Kidney tubule cell (primary cell): Measurements from ENCODE around the gene FSD1L.
"Not testable (repeated sequence)": the region's sequence is repeated elsewhere in the genome, so short reads cannot be mapped to it uniquely, and the experiment has no call there.

ENCODE experiments used
- DNase-seq: peaks from one replicate; pipeline ENCODE4 v3.0.0-alpha.2; 2018; ENCODE audit warnings: low spot score

FSD1L gene

DNA sequence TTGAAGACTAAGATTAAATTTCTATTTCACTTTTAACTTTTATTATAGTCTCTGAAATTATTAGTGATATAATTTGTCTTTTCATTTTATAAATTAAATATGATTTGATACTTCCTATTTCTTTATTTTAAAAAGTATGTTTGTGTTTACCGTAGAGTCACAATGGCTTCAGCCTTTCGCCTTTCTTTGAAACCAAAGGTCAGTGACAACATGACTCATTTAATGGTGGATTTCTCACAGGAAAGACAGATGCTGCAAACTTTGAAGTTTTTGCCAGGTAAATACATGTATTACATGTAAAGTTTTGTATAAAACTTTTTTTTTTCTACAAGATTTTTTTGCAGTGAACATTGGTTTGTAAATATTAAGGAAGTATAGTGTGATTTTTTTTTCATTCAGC lies 36.4 kb downstream of the FSD1L start:
- DNase-seq, result no peak

DNA sequence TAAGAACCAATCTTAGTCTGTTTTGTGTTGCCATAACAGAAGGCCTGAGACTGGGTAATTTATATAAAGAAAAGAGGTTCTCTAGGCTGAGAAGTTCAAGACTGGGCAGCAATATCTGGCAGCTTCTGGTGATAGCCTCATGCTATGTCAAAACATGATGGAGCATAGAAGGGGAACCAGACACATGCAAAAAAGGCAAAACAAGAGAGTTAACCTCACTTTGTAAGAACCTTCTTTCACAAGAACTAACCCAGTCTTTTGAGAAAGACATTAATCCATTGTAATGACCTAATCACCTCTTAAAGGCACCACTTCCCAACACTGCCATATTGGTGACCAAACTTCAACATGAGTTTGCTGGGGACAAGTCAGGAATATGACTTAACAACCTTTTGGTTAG lies 37.3 kb downstream of the FSD1L start:
- no peak for DNase-seq

DNA sequence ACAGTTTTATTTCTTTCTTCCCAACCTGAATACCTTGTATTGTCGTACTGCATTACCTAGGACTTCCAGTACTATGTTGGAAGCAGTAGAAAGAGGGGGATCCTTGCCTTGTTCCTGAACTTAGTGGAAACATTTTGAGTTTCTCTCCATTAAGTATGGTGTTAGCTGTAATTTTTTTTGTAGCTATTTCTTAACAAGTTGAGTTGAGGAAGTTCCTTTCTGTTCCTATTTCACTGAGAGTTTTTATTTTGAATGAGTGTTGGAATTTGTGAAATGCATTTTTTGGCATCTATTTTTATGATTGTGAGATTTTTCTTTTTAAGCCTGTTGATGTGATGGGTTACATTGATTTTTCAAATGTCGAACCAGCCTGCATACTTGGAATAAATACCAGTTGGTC lies 49.0 kb downstream of the FSD1L start:
- DNase-seq, result no peak

DNA sequence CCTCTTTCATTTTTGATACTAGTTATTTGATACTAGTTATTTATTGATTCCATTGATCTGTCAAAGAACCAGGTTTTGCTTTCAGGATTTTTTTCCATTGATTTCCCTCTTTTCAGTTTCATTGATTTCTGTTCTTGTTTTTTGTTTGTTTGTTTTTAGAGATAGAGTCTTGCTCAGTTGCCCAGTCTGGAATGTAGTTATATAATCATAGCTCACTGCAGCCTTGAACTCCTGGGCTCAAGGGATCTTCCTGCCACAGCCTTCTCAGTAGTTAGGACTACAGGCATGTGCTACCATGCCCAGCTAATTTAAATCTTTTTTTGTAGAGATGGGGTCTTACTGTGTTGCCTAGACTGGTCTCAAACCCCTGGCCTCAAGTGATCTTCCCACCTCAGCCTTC lies 49.9 kb downstream of the FSD1L start:
- no peak for DNase-seq

DNA sequence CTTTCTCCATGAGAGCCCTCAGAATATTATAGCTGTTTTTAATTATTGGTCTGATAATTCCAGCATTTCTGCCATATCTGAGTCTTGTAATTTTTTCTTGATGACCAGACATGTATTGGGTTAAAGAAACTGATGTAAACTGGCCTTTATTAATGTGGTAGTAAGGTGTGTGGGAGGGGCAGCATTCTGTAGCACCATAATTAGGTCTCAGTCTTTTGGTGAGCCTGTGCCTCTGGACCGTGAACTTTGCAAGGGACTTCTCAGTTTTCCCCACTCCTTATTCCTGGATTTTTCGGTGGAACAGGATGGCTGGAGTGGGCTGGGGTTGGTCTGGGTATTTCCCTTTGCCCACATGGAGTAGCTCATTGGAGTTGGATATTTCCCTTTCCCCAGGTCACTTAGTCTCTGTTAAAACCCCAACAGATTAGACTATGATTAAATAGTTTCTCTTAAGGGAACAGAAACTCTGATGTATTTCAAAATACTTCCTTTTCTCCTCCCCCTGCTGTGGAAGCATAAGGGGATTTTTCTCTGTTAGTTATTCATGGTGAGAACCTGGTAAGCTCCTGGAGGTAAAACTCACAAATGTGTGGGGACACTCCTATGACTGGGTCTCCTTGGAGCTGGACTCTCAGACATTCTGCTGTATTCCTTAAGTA lies 52.4 kb downstream of the FSD1L start:
- DNase-seq, result peak; percentile 90

DNA sequence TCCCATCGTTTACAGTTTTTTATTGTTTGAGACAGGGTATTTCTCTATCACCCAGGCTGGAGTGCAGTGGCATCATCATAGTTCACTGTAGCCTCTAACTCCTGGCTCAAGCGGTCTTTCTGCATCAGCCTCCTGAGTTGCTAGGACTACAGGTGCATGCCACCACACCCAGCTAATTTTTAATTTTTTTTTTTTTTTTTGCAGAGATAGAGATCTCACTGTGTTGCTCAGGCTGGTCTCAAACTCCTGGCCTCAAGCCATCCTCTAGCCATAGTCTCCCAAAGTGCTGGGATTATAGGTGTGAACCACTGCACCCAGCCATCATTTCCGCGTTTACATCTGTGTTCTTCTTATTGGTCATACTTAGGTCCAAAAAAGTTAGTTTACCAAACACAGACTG lies 53.6 kb downstream of the FSD1L start:
- no peak for DNase-seq

DNA sequence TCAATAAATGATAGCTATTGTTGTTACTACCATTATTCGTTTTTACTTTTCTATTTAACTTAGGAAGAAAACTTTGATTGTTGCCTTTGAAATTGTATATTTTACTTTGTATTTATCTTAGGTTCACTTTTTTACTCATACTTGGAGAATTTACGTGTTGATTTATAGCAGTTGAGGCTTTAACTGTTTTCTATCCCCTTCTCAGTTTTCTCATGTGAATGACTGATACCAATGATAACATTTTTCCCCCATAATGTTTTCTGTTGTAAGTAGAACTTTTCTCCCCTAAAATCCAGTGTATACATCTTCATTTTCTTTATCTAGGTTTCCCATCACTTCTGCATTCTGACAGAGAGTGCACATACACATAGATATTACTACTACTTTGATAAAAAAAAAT lies 54.4 kb downstream of the FSD1L start:
- DNase-seq, result no peak

DNA sequence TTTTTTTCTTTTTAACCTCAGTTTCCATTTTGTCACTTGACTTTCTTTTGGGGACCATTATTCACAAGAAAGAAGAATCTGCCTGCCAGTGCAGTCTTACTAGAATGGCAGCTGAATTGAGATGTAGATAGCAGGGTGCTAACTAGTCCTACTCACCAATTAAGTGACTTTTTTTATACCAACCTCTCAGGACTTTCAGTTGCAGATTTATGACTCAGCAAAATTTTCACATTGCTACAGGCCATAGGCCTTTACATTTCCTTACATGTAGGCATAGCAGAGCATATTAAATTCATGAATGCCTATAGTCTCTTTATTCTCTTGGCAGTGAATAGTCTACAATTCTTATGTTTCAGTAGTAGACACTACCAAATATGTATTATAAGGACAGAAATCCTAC lies 56.0 kb downstream of the FSD1L start:
- no peak for DNase-seq

DNA sequence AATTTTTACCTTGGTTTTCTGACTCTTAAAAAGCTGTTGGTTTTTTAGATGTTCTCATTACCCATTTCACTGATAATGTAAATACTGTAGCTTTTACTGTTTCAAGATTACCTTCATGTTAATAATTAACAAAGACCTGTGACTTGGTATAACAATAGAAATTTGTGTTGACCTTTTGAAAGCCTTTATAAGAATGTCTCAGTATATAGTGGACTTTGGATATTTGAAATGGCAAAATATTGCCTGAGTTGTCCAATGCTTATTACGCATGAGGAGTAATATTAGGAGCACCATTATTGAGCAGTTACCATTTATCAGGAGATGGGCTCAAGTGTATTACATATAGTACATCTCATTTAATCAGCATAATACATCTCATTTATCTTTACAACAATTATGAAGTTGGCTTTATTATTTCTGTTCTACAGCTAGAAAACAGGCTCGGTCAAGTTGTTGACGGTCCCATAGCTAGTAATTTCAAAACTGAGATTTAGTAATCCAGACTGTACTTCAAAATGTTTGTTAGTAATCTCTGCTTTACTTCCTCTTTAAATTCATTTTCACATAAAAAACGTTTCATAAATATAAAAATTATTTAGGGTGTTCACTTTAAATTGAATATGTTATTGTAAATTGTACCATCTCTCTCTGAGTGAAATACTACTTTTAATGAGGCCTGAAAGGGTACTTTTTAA lies 59.4 kb downstream of the FSD1L start:
- no peak for DNase-seq

DNA sequence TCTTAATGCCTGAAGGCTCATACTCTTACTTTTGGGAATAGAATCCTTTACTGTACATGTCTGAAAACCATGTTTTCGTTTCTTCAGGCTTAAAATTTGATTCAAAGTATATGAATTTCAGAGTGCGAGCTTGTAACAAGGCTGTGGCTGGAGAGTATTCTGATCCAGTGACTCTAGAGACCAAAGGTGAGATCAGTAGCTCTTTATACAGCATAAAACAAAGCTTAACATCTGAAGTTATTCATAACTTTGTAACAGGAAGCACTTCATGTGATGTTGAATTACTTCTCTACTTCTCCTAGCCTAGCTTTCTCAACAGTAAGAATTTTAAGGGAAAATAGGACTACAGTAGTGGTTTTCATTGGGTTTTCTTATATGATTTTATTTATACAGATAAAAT lies 60.7 kb downstream of the FSD1L start:
- no peak for DNase-seq

DNA sequence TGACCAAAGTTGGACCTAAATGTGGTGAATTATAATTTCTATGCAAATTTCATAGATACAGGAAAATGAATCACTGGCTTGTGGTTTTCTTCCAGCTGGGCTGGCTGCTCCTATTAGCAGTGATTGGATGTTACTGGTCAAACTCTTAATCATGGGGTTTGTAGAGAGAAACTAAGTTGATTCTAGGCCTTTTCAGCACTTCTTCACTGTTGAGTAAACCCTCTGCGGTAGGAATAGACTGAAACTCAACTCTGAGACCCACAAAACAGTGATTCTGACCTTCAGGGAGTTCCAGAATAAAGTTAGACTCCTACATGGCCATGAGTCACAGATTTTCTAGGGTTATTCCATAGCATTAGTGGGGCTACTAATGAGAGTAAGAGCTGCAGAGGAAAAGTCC lies 62.2 kb downstream of the FSD1L start:
- DNase-seq, result peak; percentile 71

DNA sequence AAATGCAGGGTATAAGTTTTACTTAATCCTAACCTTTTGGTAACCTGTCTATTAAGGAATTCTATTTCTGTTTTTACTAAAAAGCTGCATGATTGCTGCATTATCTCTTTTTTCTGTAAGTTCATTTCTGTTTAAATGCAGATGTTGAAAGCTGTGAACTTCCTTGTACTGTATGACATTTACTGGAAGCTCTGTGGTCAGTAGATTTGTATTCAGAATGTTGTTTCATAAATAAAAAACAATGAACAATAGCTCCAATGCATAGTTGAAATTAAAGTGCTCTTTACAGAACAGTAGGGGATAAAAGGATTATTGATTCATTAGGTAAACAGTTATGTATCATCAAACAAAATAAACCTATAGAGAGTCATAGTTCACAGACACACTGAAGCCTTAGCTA lies 63.6 kb downstream of the FSD1L start:
- DNase-seq, result no peak

DNA sequence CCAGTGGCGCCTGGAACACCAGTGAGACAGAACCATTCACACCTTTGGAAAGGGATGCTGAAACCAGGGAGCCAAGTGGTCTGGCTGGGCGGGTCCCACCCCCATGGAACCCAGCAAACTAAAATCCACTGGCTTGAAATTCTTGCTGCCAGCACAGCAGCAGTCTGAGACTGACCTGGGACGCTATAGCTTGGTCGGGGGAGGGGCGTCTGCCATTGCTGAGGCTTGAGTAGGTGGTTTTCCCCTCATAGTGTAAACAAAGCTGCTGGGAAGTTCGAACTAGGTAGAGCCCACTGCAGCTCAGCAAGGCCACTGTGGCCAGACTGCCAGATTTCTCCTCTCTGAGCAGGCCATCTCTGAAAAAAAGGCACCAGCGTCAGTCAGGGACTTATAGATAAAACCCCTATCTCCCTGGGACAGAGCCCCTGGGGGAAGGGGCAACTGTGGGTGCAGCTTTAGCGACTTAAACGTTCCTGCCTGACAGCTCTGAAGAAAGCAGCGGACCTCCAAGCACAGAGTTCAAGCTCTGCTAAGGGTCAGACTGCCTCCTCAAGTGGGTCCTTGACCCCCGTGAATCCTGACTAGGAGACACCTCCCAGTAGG lies 68.1 kb downstream of the FSD1L start:
- no peak for DNase-seq

DNA sequence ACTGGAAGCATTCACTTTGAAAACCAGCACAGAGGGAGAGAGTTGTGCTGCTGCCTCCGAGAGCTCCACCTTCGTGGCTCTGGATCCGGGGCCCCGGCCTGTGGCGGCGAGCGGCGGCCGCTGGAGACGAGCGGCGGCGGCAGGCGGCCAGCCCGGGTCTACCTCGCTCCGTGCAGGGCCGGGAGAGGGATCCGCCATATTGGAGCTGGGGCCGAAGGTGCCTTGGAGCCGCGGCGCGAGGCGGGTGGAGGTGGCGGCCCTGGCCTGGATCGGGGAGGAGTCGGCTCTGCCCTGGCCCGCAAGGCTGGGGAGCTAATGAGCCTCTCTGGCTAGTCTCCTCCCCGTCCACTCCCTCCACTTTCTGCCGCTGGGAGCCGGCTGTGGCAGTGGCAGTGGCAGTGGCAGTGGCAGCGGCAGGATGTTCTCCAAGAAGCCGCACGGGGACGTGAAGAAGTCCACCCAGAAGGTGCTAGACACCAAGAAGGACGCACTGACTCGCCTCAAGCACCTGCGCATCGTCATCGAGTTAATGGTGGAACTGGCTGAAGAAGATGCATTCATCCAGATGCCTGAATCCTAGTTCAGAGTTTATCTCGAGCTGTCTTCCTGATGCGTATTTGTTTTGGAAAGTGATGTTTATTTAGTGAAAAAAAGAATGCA lies 72.0 kb downstream of the FSD1L start:
- DNase-seq, result peak; percentile 19

DNA sequence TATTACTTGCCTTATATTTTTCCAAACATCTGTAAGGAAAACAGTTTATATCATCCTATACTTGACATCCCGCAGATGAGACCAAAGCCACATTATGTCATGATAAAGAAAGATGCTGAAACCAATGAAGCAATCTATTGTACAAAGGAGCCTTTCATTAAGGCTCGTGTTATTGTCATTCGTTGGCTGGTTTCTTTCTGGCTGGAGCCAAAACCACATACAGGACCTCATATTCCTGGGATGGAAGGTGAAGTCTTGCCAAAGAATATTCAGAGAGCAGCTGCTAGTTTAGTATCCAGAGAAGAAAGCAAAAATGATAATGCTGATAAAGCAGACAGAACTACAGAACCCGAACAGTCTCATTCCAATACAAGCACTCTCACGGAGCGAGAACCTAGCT lies 73.2 kb downstream of the FSD1L start:
- DNase-seq, result not testable (repeated sequence)

DNA sequence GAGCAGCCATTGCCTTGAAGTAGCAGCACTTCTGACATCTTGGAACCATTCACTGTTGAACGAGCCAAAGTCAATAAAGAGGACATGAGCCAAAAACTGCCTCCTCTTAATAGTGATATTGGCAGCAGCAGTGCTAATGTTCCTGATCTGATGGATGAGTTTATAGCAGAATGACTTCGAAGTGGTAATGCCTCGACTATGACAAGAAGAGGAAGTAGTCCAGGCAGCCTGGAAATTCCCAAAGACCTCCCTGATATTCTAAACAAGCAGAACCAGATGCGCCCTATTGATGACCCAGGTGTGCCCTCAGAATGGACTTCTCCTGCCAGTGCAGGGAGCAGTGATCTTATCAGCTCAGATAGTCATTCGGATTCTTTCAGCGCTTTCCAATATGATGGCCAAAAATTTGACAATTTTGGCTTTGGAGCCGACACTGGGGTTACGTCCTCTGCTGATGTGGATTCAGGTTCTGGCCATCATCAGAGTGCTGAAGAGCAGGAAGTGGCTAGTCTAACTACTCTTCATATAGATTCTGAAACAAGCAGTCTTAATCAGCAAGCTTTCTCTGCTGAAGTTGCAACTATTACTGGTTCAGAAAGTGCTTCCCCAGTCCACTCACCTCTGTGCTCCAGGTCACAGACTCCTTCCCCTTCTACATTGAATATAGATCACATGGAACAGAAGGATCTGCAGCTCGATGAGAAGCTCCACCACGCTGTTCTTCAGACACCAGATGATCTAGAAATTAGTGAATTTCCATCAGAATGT lies 75.0 kb downstream of the FSD1L start:
- DNase-seq, result not testable (repeated sequence)

DNA sequence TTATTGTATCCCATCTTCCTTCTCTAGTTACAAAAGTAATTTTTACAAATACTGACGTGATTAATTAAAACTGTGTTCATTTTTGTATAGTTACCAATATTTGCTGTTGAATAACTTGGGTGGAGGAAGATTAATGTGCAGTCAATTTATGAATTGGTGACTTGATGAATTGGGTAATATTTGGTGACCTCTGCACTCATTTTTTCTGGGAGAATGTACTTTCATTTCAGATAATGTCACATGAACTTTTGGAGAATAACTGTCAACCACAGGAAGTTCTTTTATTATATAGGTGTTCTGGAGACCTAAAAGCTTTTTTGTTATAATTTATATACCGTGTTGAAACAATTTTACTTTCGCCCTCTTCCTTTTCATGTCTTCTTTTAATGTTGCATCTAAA lies 83.7 kb downstream of the FSD1L start:
- no peak for DNase-seq

DNA sequence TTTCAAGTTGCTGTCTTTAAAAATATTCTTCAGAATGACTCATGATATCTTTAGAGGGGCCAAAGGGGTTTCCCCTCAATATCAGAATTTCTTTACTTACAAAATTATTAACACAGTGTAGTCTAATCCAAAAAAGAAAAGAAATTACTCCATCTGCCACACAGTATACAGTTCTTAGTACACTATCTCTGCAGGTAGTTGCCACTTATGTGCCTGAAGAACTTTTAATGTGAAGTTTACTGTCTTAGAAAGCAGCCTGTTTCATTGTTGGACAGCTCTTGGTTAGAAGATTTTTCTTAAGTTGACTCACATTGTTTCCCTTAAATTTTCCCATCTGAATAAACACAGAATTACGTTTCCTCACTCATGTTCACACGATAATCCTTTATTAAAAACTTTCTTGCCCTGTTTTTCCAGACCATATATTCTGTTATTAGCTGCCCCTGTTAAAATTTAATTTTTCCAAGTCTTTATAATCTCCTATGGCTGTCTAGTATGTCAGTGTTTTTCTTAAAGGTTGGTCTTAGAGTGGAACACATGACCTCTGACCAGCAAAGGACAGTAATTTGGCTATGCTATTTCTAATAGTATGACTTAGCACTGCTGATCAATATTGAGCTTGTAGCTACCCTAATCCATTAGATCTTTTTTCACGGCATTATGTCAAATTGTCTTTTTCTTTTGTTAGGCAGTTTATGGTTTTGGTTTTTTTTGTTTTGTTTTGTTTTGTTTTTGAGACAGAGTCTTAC lies 88.3 kb downstream of the FSD1L start:
- DNase-seq, result no peak

DNA sequence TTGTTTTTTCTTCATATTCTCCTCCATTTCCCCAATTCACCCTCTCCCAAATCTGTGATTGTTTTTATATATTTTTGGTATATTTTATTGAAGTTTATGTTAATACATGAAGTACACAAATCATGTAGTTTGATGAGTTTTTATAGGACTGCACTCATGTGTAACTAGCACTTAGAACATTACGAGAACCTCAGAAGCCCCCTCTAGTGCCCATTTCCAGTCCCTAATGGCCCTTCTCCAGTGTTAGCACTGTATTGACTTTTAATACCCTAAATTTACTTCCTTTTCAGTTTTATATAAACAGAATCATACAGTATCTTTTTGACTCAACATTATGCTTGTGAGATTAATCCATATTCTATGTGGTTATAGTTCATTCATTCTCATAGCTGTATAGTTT lies 91.6 kb downstream of the FSD1L start:
- DNase-seq, result no peak

DNA sequence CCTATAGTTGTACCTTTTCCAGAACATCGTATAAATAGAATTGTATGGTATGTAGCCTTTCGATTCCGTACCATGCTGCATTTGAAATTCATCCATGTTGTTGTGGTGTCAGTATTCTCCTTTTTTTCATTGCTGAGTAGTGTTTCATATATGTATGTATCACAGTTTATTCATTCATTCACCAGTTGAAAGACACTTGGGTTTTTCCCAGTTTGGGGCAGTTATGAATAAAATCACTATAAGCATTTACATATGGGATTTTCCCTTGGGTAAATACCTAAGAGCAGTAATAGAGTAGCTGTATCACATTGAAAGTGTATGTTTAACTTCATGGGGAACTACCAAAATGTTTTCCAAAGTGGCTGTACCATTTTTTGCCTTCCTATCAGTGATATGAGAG lies 94.0 kb downstream of the FSD1L start:
- peak; percentile 36 for DNase-seq

DNA sequence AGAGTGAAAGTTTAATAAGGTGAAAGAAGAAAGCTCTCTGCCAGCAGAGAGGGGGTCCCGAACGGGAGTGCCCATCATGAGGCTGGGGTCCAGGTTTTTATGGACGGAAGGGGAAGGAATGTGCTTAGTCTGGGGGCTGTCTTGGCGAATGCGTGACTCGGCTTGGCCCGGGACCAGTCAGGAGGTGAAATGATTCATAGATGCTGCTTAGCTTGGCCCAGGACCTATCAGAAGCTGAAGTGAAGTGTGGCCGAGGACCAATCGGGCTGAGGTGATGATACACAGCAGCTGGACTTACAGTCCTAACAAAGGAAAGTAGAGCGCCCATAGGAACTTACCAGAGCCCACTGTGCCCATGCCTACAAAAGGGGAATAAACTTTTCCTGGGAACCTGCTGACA lies 106.2 kb downstream of the FSD1L start:
- DNase-seq, result no peak
